ENCODE measurements around the gene PCSK6.
A peak's percentile ranks its signal among the peaks of the same experiment; 100 is the strongest.

PCSK6 gene

DNA sequence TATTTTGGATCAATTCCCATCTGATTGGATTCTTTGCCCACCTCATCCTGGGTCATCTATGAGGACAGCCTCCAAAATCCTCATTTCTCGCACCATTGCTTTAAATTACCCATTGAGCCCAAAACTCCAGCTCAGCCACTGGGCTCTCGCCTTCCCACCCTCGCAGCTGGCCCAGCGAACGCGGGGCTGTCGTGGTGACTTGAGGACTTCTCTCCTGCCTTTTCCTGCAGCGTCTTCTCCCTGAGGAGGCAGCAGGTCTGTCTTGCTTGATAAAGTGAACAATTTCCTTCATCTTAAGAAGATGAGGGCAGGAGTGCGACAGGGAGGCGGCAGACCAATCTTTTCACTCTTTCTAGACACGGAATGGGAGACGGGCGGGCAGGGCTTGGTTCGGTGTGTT is 161.5 kb downstream of the PCSK6 start:
- peaks cover under 1% of the 10 kb centered on the region for H3K4me1 Mint-ChIP-seq (ENCODE audit: low read depth)
- no peak overlapping the region for H3K27ac Mint-ChIP-seq
- H3K36me3 Mint-ChIP-seq: no peaks in the 10 kb centered on the region
- H3K27me3 Mint-ChIP-seq: peaks cover 5% of the 10 kb centered on the region
- H3K4me3 Mint-ChIP-seq: no peak overlapping the region
- no peaks in the 10 kb centered on the region for H3K9me3 Mint-ChIP-seq (ENCODE audit: low read depth)

DNA sequence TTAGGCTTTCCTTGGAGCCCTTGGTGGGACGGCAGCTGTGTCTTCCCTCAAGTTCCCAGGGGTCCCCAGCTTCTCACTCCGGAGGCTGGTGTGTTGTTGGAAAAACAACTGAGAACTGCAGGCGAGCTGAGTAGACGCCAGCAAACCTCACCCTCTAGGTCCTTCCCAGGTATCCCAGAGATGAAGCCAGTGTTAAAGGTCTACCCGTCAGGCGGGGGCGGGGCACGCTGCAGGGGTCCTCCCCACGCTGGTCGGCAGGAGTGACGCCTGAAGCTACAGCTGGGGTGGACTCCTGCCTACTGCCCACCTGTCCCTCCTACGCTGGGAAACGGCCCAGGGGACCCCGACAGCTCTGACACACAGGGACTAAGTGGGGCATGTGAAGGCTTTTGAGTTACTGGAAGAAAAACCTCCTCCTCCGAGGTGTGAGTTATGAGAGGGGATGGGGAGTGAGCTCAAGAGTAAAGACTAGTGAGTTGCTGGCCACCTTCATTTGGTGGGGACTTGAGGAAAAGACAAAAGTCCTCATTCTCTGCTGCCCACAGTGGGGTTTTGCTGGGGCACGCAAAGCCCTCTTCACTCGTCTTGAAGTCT is 162.3 kb downstream of the PCSK6 start:
- Mint-ChIP-seq H3K27ac (no peak overlapping the region), H3K36me3 (no peaks in the 10 kb centered on the region), H3K4me1 (ENCODE audit: low read depth) (no peaks in the 10 kb centered on the region), H3K4me3 (no peak overlapping the region), H3K9me3 (ENCODE audit: low read depth) (no peaks in the 10 kb centered on the region), H3K27me3 (peaks cover 5% of the 10 kb centered on the region)

DNA sequence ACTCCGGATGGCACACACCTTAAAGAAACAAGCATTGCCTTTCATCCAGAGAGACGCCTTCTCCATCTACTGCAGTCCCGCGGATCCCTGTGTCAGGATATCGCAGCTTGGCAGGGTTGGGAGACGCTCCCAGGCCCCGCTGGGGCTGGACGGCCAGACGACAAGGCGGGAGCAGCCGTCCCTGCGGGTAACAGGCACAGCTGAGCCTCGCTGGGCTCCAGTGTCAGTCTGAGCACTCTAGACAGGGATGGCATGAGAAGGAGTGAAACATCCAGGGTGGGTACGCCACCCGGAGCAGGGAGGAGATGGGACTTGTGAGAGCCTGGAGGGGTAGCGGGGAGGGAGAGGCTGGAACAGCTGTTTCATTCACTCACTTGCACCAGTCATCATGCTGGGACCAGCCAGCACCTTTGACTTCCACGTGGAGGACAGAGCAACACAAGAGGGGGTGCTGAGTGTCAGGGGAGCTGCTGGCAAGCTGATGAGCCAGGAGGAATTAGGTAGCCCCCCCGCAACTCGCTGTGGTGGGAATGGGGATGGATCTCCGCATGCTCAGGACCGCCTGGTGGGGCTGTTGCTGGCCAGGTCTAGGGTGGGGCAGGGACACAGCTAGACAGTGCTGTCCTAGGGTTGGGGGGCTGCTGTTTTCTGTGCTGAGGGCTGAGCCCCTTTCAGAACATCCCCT is 162.9 kb downstream of the PCSK6 start:
- H3K4me3 Mint-ChIP-seq: no peak overlapping the region
- no peaks in the 10 kb centered on the region for H3K9me3 Mint-ChIP-seq (ENCODE audit: low read depth)
- H3K27ac Mint-ChIP-seq: no peak overlapping the region
- H3K4me1 Mint-ChIP-seq (ENCODE audit: low read depth): peaks cover under 1% of the 10 kb centered on the region
- peaks cover 5% of the 10 kb centered on the region for H3K27me3 Mint-ChIP-seq
- no peaks in the 10 kb centered on the region for H3K36me3 Mint-ChIP-seq

DNA sequence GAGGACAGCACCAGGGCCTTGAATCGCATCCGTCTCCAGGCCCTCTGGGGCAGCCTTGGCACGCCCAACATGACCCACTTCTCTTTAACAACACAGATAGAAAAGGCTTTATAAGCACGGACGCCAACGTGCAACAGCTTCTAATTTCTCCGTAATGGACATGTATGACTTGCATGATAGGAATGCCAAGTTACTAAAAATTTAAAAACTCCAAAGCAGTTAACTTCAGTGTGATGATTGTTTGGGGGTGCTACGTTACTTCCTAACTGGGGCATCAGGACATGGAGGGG is 163.5 kb downstream of the PCSK6 start:
- Mint-ChIP-seq H3K27me3 (peaks cover 5% of the 10 kb centered on the region), H3K36me3 (no peaks in the 10 kb centered on the region), H3K4me3 (no peak overlapping the region), H3K4me1 (ENCODE audit: low read depth) (peaks cover 5% of the 10 kb centered on the region), H3K9me3 (ENCODE audit: low read depth) (no peaks in the 10 kb centered on the region), H3K27ac (no peak overlapping the region)

DNA sequence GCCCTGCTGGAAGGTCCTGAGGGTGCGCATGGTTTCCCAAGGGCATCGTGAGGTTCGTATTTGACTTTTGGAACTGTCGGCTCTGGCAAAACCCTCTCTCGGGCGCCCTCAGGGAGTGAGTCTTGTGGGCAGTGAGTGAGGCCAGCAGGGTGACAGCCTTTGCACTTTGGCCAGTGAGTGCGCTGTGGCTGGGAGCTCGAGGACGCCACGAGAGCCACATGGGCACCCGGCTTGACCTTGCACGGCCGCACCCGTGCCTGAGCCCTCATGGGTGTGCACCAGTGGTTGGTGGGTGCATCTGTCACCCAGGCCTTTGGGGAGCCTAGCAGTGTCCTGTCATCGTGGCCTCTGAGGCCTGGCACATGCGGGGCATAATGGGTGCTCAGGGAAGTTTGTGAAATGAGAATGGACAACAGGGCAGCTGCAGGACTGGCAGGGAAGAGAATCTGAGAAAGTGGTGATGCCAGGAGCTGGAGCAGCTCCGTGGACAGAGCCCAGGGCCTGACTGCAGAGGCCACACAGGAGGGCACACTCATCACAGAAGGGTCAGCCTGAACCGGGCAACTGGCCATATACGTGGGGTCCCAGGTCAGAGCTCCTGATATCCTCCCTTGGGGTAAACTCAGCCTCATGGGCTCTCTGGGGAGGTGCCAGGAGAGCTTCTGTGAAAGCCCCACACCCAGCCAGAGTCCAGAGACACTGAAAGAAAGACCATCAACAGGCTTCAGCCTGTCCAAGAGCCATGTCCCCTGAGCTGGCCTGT is 164.1 kb downstream of the PCSK6 start:
- no peaks in the 10 kb centered on the region for H3K36me3 Mint-ChIP-seq
- H3K9me3 Mint-ChIP-seq (ENCODE audit: low read depth): no peaks in the 10 kb centered on the region
- peaks cover 10% of the 10 kb centered on the region for H3K4me1 Mint-ChIP-seq (ENCODE audit: low read depth)
- no peak overlapping the region for H3K4me3 Mint-ChIP-seq
- H3K27me3 Mint-ChIP-seq: peaks cover 5% of the 10 kb centered on the region
- no peak overlapping the region for H3K27ac Mint-ChIP-seq

DNA sequence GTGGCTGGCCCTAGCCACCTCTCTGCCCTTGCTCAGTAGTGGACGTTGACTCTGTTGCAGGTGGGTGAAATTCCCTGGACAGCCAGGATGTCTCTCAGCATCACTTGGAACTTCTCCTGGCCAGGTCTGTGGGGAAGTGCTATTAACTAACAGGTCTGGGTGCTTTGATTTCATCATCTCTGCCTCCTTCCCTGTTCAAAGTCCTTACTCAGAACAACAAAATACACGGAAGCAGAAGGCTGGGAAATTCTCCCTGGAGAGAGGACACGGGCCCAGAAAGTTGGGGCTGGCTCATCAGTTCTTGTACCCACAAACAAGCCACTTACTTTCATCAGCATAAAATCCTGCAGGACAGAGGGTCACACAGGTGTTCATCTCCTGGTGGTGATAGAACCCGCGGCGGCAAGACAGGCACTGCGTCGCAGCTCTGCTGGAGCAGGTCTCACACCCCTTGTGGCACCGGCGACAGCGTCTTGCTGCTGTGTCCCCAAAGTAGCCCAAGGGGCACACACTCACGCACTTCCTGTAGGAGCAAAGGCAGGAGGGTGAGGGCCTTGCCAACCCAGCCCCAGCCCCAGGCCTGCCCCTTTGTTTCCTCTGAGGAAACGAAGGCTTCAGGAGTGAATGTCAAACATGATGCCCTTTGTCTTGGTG is 164.9 kb downstream of the PCSK6 start:
- H3K27me3 Mint-ChIP-seq: peaks cover 5% of the 10 kb centered on the region
- no peaks in the 10 kb centered on the region for H3K36me3 Mint-ChIP-seq
- H3K4me1 Mint-ChIP-seq (ENCODE audit: low read depth): peaks cover 14% of the 10 kb centered on the region
- H3K9me3 Mint-ChIP-seq (ENCODE audit: low read depth): no peaks in the 10 kb centered on the region
- no peak overlapping the region for H3K4me3 Mint-ChIP-seq
- H3K27ac Mint-ChIP-seq: no peak overlapping the region

DNA sequence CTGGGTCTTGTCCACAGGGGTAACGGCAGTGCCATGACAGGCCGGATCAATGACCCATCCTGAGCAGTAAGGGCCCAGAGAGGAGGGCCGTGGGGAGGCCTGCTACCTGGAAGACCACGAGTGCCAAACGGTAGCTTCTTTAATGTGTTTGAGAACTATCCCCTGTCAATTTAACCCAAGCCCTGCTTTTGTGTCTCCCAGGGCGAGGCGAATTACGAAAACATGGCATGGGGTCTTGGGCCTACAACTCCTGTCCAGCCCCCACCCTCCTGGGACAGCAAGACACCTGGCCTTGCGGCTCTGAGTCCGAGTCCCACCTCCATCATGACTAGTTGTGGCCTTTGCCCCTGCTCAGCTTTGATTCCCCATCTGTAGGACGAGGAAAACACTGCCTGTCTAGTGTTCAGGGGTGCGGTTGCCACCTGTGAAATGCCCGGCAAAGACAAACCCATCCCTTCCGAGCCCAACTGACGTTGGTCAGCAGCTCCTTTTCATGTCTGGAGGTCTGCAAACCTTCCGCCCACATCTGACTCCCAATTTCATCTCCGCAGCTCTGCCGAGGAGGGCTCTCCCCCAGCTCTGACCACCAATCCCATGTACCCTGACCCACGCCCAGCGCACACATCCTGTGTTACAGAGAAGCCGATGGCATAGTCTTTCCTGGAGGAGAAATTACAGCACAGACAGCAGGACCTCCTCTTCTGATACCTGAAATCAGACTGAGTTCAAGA is 165.5 kb downstream of the PCSK6 start:
- Mint-ChIP-seq H3K4me1 (ENCODE audit: low read depth) (peaks cover 14% of the 10 kb centered on the region), H3K27ac (no peak overlapping the region), H3K36me3 (no peaks in the 10 kb centered on the region), H3K9me3 (ENCODE audit: low read depth) (no peaks in the 10 kb centered on the region), H3K4me3 (no peak overlapping the region), H3K27me3 (peaks cover 5% of the 10 kb centered on the region)

DNA sequence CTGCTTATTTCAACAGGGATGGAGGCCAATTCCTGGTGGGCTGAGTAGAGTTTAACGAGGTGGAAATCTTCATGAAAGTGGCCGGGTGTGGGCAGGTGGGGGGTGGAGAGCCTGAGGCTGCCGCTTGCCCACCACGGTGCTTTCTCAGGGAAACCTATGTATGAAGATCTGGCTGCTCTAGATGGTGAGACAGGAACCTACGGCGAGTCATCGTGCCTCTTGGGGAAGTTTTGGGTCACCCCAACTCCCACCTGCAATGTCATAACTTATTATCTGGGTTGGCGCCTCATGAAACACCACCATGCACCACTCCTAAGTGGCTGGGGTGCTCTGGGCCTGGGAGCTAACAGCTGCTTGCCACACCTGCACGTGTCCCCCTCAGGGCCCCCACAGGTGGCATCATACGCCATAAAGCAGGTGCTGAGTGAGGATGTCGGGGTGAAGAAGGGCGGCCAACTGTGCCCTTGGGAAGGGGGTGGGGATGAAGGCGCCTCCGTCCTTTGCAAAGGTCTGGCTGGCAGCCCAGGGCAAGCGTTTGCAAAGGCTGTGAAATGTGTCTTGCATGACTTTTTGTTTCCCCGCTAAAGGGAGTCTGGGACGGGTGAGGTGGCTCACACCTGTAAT is 166.5 kb downstream of the PCSK6 start:
- H3K36me3 Mint-ChIP-seq: no peaks in the 10 kb centered on the region
- H3K9me3 Mint-ChIP-seq (ENCODE audit: low read depth): no peaks in the 10 kb centered on the region
- H3K4me1 Mint-ChIP-seq (ENCODE audit: low read depth): peaks cover 14% of the 10 kb centered on the region
- no peak overlapping the region for H3K4me3 Mint-ChIP-seq
- peaks cover 5% of the 10 kb centered on the region for H3K27me3 Mint-ChIP-seq
- no peak overlapping the region for H3K27ac Mint-ChIP-seq

DNA sequence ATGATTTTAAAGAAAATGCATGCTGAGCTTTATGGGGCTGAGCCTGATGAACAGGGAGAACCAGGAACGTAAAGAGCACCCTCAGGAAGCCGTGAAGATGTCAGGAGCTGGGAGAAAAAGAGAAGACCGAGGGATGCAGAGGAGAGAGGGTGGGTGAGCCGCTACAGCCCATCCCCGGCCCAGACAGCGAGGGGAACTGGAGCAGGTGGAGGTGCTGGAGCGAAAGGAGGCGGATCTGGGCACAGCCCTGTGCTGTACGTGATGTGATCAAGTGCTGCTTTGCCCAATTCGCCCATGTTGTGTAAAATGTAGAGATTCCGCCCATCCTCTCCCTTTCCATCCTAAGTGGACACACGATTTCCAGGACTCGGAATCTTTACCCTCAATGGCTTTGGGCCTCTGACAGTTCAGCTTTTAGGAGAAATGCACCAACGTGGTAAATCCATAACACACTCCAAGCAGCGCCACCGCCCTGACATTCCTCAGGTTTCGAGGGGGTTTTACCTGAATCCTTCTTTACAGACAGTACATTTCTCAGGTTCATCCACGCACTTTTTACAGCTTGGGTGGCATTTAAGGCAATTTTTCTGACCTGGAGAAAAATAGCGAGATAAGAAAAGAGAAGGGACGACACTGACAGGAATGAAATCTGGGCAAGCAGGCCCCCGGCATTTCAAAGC is 167.4 kb downstream of the PCSK6 start:
- no peak overlapping the region for H3K4me3 Mint-ChIP-seq
- H3K9me3 Mint-ChIP-seq (ENCODE audit: low read depth): no peaks in the 10 kb centered on the region
- peaks cover 5% of the 10 kb centered on the region for H3K27me3 Mint-ChIP-seq

DNA sequence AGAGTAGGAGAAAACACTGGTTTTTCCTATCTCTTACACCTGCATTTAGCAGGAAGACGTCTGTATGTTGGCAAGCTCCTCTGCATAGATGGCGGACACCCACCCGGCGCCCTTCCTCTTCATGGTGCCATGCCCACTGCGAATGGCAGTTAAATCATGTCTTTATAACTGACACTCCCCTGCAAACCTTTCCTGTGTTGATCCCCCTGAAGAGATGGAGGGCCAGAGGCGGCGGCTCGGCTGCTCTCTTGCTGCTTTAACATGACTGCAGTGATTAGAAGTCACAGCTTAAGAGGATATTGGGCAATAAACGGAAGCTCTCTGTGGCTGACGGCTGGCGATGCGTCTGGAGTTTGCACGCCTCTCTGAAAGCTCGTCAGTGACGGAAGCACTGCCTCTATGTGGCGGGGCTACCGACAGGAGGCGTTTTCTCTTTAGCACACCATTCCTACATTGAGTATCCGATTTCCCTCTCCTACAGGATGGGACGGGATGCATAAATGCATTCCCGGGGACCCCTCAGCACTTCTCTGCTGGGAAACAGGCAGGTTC is 168.9 kb downstream of the PCSK6 start:
- Mint-ChIP-seq H3K27ac (peak overlapping the region; percentile 83), H3K4me1 (ENCODE audit: low read depth) (peaks cover 14% of the 10 kb centered on the region), H3K4me3 (peak overlapping the region; percentile 85), H3K27me3 (no peaks in the 10 kb centered on the region), H3K36me3 (no peaks in the 10 kb centered on the region), H3K9me3 (ENCODE audit: low read depth) (no peaks in the 10 kb centered on the region)

More for the DNA sequence above, 167.4 kb downstream of the PCSK6 start:
- Mint-ChIP-seq H3K27ac (no peak overlapping the region), H3K4me1 (ENCODE audit: low read depth) (peaks cover 14% of the 10 kb centered on the region), H3K36me3 (no peaks in the 10 kb centered on the region)

DNA sequence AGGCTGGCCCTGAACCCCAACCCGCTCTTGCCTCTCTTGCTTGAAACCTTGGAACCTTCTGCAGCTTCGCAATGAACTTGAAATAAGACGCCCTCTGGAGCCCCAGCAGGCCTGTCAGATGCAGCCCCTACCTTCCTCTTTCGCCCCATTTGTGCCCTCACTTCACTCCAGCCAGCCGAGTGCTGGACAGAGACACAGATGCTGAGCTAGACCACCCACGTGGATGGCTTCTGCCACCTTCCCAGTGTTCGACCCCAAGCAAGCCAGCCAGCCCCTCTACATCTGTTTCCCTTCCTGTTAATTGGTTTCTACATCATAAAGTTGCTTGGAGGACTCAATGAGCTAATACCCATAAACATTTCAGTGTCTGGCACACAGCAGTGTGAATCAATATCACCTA is 170.7 kb downstream of the PCSK6 start:
- no peak overlapping the region for H3K4me3 Mint-ChIP-seq
- no peaks in the 10 kb centered on the region for H3K9me3 Mint-ChIP-seq (ENCODE audit: low read depth)
- no peak overlapping the region for H3K27ac Mint-ChIP-seq
- peaks cover 14% of the 10 kb centered on the region for H3K4me1 Mint-ChIP-seq (ENCODE audit: low read depth)
- H3K36me3 Mint-ChIP-seq: no peaks in the 10 kb centered on the region
- H3K27me3 Mint-ChIP-seq: no peaks in the 10 kb centered on the region

DNA sequence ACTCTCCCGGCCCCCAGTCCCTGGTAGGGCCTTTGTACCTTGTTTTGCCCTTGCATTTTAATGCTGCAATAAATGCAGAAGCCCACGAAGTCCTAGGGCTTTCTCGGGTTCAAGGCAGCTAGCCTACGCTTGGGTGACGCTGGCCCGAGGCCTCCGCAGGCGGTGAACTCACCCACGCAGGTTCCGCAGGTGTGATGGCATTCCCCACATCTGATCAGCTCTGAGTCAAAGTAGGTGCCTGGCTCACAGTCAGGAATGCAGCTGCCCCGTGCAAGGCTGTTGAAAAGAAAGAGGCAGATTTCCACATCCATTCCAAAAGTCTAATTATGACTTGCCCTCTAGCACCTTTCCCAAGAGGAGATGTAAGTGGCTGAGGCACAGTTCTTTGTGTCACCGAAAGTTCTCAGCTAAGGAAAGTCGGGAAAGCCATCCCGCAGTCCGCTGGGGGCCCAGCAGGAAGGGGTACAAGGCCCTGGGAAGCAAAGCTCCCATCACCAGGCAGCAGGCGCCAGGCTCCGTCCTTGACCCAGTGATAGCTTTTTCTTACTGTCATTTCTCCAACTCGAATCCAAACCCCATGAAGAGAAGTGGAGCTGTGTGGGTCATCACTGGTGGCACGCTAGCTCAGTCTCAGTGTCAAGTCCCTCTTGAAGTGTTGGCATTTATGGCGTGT is 171.2 kb downstream of the PCSK6 start:
- Mint-ChIP-seq H3K9me3 (ENCODE audit: low read depth) (no peaks in the 10 kb centered on the region), H3K27ac (no peak overlapping the region), H3K36me3 (no peaks in the 10 kb centered on the region), H3K4me1 (ENCODE audit: low read depth) (peaks cover 14% of the 10 kb centered on the region), H3K27me3 (no peaks in the 10 kb centered on the region), H3K4me3 (no peak overlapping the region)

DNA sequence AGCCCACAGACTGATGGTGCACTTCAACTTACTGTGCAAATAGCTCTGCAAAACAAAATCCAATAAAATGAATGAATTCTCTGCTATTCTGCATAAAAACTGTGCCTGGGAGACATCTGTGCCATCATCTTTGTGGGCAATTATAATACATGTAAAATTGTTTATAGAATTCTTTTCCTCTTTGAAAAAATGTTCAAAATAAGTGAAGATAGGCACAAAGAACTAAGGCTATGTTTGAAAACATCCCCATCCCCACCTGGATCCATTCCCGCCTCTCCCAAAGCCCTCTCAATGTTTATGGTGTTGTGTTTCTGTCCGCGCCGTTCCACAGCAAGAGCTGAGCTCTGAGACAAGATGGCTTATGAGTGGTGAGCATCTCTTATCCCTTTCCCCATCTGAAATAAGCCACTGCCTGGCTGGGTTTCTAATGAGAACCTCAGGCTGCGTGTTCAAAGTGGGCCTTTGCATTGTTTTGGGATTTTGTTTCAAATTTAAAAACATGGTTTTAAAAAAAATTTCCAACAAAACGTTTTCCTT is 172.1 kb downstream of the PCSK6 start:
- Mint-ChIP-seq H3K27ac (no peak overlapping the region), H3K27me3 (no peaks in the 10 kb centered on the region)

More for the DNA sequence above, 172.1 kb downstream of the PCSK6 start:
- H3K4me3 Mint-ChIP-seq: no peak overlapping the region
- no peaks in the 10 kb centered on the region for H3K36me3 Mint-ChIP-seq
- no peaks in the 10 kb centered on the region for H3K9me3 Mint-ChIP-seq (ENCODE audit: low read depth)
- peaks cover 14% of the 10 kb centered on the region for H3K4me1 Mint-ChIP-seq (ENCODE audit: low read depth)

Measured in activated naive CD8-positive, alpha-beta T cell (primary cell).